GM23338 (cell line): Measurements from ENCODE around the gene GRK5. TPM values are rescaled to one million over a fixed set of nuclear protein-coding genes. Genes with fewer than 3 reads are reported as not detected.
A peak's percentile ranks its signal among the peaks of the same experiment; 100 is the strongest.

Experiments used
- ATAC-seq: fragments of 200-7000 bp; cut with Tn5 transposase; 3 replicates; pipeline ENCODE4 v1.9.1; 2020
- DNase-seq: peaks from one replicate; pipeline ENCODE4 v3.0.0-alpha.2; 2015; ENCODE audit warnings: low spot score
- H2AFZ ChIP-seq: fragments of 200-600 bp; sonication (generic); 2 replicates; pipeline ENCODE4 v1.8.0; 2016; ENCODE audit warnings: antibody characterized with exemption, mild to moderate bottlenecking, moderate library complexity
- H3F3A ChIP-seq: fragments of 200-600 bp; sonication (generic); replicated peaks from 2 replicates; pipeline ENCODE4 v1.8.0; 2017; ENCODE audit warnings: antibody characterized with exemption, mixed run types, low read depth
- H3K27ac ChIP-seq: fragments of 200-600 bp; sonication (generic); 2 replicates; pipeline ENCODE4 v1.6.1; 2016; ENCODE audit warnings: low read depth
- H3K27me3 ChIP-seq: fragments of 200-600 bp; sonication (generic); 2 replicates; pipeline ENCODE4 v1.8.0; 2016; ENCODE audit warnings: mild to moderate bottlenecking, mixed run types, moderate library complexity; ENCODE audit not compliant: insufficient read depth
- H3K36me3 ChIP-seq: fragments of 200-600 bp; sonication (generic); 2 replicates; pipeline ENCODE4 v1.8.0; 2016; ENCODE audit warnings: mild to moderate bottlenecking; ENCODE audit not compliant: insufficient read depth
- H3K4me1 ChIP-seq: fragments of 200-600 bp; sonication (generic); 2 replicates; pipeline ENCODE4 v1.8.0; 2016; ENCODE audit warnings: mild to moderate bottlenecking, moderate library complexity; ENCODE audit not compliant: insufficient read depth
- H3K4me2 ChIP-seq: fragments of 200-600 bp; sonication (generic); 2 replicates; pipeline ENCODE4 v1.7.1; 2017; ENCODE audit warnings: mixed run types
- H3K4me3 ChIP-seq: fragments of 200-600 bp; sonication (generic); 2 replicates; pipeline ENCODE4 v1.6.1; 2016; ENCODE audit warnings: mixed run types
- H3K79me2 ChIP-seq: fragments of 200-600 bp; sonication (generic); replicated peaks from 2 replicates; pipeline ENCODE4 v1.8.0; 2017; ENCODE audit warnings: mild to moderate bottlenecking; ENCODE audit not compliant: insufficient read depth
- H3K9me2 ChIP-seq: fragments of 200-600 bp; sonication (generic); 2 replicates; pipeline ENCODE4 v1.8.0; 2017; ENCODE audit not compliant: insufficient read depth
- H4K20me1 ChIP-seq: fragments of 200-600 bp; sonication (generic); replicated peaks from 2 replicates; pipeline ENCODE4 v1.8.0; 2017; ENCODE audit warnings: mild to moderate bottlenecking; ENCODE audit not compliant: insufficient read depth
- H3K27ac Mint-ChIP-seq: 2 replicates; pipeline ENCODE4 v1.8.0; 2020; ENCODE audit warnings: inconsistent platforms, mild to moderate bottlenecking, moderate library complexity, mixed read lengths
- H3K27me3 Mint-ChIP-seq: 3 replicates; pipeline ENCODE4 v1.8.0; 2022; ENCODE audit warnings: low read depth, mild to moderate bottlenecking, moderate library complexity, mixed read lengths, inconsistent platforms; ENCODE audit not compliant: insufficient read depth, poor library complexity
- H3K36me3 Mint-ChIP-seq: 3 replicates; pipeline ENCODE4 v1.8.0; 2021; ENCODE audit warnings: low read depth, mild to moderate bottlenecking, inconsistent platforms, moderate library complexity, mixed read lengths
- H3K4me1 Mint-ChIP-seq: 3 replicates; pipeline ENCODE4 v1.8.0; 2020; ENCODE audit warnings: mild to moderate bottlenecking, inconsistent platforms, mixed read lengths
- H3K4me3 Mint-ChIP-seq: 3 replicates; pipeline ENCODE4 v1.8.0; 2021; ENCODE audit warnings: moderate library complexity, mild to moderate bottlenecking, inconsistent platforms, mixed read lengths
- H3K9me3 Mint-ChIP-seq: 3 replicates; pipeline ENCODE4 v1.8.0; 2020; ENCODE audit warnings: moderate library complexity, mild to moderate bottlenecking, inconsistent platforms, mixed read lengths
- CREB1 ChIP-seq: fragments of 250-450 bp; sonication (Bioruptor Pico); IDR thresholded peaks from 2 replicates; pipeline ENCODE4 v1.5.0; 2020; ENCODE audit warnings: low read depth, mild to moderate bottlenecking, moderate library complexity
- EZH2 ChIP-seq: fragments of 200-600 bp; sonication (generic); IDR thresholded peaks from one replicate; pipeline ENCODE4 v1.8.0; 2017; ENCODE audit warnings: antibody characterized with exemption, mild to moderate bottlenecking, low read depth; ENCODE audit not compliant: unreplicated experiment
- EZH2phosphoT487 ChIP-seq: fragments of 200-600 bp; sonication (generic); IDR thresholded peaks from one replicate; pipeline ENCODE4 v1.8.1; 2018; ENCODE audit warnings: antibody characterized with exemption; ENCODE audit not compliant: unreplicated experiment
- JUNB ChIP-seq: IDR thresholded peaks from one replicate; pipeline ENCODE4 v1.6.1; 2016; ENCODE audit warnings: antibody characterized with exemption; ENCODE audit not compliant: unreplicated experiment
- NANOG ChIP-seq: IDR thresholded peaks from 2 replicates; pipeline ENCODE4 v1.6.1; 2016; ENCODE audit warnings: antibody characterized with exemption, borderline replicate concordance
- POLR2AphosphoS5 ChIP-seq: IDR thresholded peaks from 2 replicates; pipeline ENCODE4 v1.6.1; 2016; ENCODE audit warnings: antibody characterized with exemption, low read depth
- STAT1 ChIP-seq: IDR thresholded peaks from one replicate; pipeline ENCODE4 v1.6.1; 2016; ENCODE audit warnings: antibody characterized with exemption; ENCODE audit not compliant: unreplicated experiment
- ZNF114 ChIP-seq: fragments of 250-450 bp; sonication (Bioruptor Pico); IDR thresholded peaks from 2 replicates; pipeline ENCODE4 v1.5.0; 2020; ENCODE audit warnings: mild to moderate bottlenecking, moderate library complexity
- ZNF331 ChIP-seq: fragments of 250-450 bp; sonication (Bioruptor Pico); IDR thresholded peaks from 2 replicates; pipeline ENCODE4 v1.5.0; 2020; ENCODE audit warnings: low read depth, mild to moderate bottlenecking, moderate library complexity
- polyA plus RNA-seq: library from polyadenylated mRNA; unstranded; fragments of >200 nt; fragmentation: Nextera tagmentation; extraction: Ambion mirVana; gene quantifications from 2 replicates; pipeline ENCODE4 v1.2.1, GENCODE V29; 2016
- total RNA-seq: library from RNA; depleted of rRNA; stranded (reverse); fragments of >200 nt; shearing (Covaris generic); gene quantifications from 2 replicates; pipeline ENCODE4 v1.2.3, GENCODE V29; 2014
- TF ChIP-seq, protein P1 (sequence below): fragments of 250-450 bp; sonication (Bioruptor Pico); IDR thresholded peaks from 2 replicates; pipeline ENCODE4 v1.5.0; 2020; ENCODE audit warnings: mild to moderate bottlenecking, moderate library complexity
- TF ChIP-seq, protein P2 (sequence below), 2 experiments: fragments of 200-600 bp in 1 of 2; sonication (generic) in 1 of 2; conservative IDR thresholded peaks; 2 replicates each; pipeline versions ENCODE4 v1.5.1 to v1.6.1; 2016 to 2017; ENCODE audit warnings: antibody characterized with exemption in 2 of 2, low read depth in 2 of 2, mild to moderate bottlenecking in 2 of 2, moderate library complexity in 1 of 2
- TF ChIP-seq, protein P3 (sequence below): IDR thresholded peaks from one replicate; pipeline ENCODE4 v1.6.1; 2018; ENCODE audit warnings: antibody characterized with exemption; ENCODE audit not compliant: unreplicated experiment
- TF ChIP-seq, protein P4 (sequence below): IDR thresholded peaks from 2 replicates; pipeline ENCODE4 v1.6.1; 2016; ENCODE audit warnings: antibody characterized with exemption

The GRK5 gene
- total and polyA plus RNA-seq, 2 experiments from 2014 or later = 0.53 to 2.0 TPM

DNA sequence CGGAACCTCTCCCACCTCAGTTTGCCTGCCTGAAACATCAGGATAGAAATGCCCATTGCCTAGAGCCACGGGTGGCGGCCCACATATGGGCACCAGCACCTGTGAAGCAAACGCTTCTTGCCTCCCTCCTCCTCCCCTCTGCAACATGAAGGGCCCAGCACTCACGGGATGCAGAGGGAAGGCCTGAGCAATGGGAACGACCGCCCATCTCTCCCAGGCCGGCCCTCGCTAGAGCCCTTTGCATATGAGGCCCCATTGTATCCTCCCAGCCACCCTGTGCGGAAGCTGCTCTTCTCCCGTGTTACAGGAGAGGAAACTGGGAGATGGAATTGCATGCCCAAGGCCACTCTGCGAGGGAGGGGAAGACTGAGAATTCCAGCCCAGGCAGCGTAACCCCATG lies 246.9 kb downstream of the GRK5 start:
- TF ChIP-seq, protein P1, sequence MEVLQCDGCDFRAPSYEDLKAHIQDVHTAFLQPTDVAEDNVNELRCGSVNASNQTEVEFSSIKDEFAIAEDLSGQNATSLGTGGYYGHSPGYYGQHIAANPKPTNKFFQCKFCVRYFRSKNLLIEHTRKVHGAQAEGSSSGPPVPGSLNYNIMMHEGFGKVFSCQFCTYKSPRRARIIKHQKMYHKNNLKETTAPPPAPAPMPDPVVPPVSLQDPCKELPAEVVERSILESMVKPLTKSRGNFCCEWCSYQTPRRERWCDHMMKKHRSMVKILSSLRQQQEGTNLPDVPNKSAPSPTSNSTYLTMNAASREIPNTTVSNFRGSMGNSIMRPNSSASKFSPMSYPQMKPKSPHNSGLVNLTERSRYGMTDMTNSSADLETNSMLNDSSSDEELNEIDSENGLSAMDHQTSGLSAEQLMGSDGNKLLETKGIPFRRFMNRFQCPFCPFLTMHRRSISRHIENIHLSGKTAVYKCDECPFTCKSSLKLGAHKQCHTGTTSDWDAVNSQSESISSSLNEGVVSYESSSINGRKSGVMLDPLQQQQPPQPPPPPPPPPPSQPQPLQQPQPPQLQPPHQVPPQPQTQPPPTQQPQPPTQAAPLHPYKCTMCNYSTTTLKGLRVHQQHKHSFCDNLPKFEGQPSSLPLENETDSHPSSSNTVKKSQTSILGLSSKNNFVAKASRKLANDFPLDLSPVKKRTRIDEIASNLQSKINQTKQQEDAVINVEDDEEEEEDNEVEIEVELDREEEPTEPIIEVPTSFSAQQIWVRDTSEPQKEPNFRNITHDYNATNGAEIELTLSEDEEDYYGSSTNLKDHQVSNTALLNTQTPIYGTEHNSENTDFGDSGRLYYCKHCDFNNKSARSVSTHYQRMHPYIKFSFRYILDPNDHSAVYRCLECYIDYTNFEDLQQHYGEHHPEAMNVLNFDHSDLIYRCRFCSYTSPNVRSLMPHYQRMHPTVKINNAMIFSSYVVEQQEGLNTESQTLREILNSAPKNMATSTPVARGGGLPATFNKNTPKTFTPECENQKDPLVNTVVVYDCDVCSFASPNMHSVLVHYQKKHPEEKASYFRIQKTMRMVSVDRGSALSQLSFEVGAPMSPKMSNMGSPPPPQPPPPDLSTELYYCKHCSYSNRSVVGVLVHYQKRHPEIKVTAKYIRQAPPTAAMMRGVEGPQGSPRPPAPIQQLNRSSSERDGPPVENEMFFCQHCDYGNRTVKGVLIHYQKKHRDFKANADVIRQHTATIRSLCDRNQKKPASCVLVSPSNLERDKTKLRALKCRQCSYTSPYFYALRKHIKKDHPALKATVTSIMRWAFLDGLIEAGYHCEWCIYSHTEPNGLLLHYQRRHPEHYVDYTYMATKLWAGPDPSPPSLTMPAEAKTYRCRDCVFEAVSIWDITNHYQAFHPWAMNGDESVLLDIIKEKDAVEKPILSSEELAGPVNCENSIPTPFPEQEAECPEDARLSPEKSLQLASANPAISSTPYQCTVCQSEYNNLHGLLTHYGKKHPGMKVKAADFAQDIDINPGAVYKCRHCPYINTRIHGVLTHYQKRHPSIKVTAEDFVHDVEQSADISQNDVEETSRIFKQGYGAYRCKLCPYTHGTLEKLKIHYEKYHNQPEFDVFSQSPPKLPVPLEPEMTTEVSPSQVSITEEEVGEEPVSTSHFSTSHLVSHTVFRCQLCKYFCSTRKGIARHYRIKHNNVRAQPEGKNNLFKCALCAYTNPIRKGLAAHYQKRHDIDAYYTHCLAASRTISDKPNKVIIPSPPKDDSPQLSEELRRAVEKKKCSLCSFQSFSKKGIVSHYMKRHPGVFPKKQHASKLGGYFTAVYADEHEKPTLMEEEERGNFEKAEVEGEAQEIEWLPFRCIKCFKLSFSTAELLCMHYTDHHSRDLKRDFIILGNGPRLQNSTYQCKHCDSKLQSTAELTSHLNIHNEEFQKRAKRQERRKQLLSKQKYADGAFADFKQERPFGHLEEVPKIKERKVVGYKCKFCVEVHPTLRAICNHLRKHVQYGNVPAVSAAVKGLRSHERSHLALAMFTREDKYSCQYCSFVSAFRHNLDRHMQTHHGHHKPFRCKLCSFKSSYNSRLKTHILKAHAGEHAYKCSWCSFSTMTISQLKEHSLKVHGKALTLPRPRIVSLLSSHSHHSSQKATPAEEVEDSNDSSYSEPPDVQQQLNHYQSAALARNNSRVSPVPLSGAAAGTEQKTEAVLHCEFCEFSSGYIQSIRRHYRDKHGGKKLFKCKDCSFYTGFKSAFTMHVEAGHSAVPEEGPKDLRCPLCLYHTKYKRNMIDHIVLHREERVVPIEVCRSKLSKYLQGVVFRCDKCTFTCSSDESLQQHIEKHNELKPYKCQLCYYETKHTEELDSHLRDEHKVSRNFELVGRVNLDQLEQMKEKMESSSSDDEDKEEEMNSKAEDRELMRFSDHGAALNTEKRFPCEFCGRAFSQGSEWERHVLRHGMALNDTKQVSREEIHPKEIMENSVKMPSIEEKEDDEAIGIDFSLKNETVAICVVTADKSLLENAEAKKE = no peak
- TF ChIP-seq STAT1 = no peak
- no peak for TF ChIP-seq ZNF114 (CRISPR knock-in tag)
- TF ChIP-seq JUNB = no peak
- TF ChIP-seq NANOG = no peak
- no peak for TF ChIP-seq EZH2phosphoT487
- TF ChIP-seq EZH2 = no peak
- TF ChIP-seq, protein P2, sequence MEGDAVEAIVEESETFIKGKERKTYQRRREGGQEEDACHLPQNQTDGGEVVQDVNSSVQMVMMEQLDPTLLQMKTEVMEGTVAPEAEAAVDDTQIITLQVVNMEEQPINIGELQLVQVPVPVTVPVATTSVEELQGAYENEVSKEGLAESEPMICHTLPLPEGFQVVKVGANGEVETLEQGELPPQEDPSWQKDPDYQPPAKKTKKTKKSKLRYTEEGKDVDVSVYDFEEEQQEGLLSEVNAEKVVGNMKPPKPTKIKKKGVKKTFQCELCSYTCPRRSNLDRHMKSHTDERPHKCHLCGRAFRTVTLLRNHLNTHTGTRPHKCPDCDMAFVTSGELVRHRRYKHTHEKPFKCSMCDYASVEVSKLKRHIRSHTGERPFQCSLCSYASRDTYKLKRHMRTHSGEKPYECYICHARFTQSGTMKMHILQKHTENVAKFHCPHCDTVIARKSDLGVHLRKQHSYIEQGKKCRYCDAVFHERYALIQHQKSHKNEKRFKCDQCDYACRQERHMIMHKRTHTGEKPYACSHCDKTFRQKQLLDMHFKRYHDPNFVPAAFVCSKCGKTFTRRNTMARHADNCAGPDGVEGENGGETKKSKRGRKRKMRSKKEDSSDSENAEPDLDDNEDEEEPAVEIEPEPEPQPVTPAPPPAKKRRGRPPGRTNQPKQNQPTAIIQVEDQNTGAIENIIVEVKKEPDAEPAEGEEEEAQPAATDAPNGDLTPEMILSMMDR (conservative IDR thresholded peaks at IDR 0.05; ENCODE audit: low read depth in 2 of 2) = no peak
- no peak for TF ChIP-seq CREB1 (CRISPR knock-in tag)
- TF ChIP-seq, protein P3, sequence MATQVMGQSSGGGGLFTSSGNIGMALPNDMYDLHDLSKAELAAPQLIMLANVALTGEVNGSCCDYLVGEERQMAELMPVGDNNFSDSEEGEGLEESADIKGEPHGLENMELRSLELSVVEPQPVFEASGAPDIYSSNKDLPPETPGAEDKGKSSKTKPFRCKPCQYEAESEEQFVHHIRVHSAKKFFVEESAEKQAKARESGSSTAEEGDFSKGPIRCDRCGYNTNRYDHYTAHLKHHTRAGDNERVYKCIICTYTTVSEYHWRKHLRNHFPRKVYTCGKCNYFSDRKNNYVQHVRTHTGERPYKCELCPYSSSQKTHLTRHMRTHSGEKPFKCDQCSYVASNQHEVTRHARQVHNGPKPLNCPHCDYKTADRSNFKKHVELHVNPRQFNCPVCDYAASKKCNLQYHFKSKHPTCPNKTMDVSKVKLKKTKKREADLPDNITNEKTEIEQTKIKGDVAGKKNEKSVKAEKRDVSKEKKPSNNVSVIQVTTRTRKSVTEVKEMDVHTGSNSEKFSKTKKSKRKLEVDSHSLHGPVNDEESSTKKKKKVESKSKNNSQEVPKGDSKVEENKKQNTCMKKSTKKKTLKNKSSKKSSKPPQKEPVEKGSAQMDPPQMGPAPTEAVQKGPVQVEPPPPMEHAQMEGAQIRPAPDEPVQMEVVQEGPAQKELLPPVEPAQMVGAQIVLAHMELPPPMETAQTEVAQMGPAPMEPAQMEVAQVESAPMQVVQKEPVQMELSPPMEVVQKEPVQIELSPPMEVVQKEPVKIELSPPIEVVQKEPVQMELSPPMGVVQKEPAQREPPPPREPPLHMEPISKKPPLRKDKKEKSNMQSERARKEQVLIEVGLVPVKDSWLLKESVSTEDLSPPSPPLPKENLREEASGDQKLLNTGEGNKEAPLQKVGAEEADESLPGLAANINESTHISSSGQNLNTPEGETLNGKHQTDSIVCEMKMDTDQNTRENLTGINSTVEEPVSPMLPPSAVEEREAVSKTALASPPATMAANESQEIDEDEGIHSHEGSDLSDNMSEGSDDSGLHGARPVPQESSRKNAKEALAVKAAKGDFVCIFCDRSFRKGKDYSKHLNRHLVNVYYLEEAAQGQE = no peak
- TF ChIP-seq ZNF331 (CRISPR knock-in tag) = no peak
- no peak for TF ChIP-seq POLR2AphosphoS5
- TF ChIP-seq, protein P4, sequence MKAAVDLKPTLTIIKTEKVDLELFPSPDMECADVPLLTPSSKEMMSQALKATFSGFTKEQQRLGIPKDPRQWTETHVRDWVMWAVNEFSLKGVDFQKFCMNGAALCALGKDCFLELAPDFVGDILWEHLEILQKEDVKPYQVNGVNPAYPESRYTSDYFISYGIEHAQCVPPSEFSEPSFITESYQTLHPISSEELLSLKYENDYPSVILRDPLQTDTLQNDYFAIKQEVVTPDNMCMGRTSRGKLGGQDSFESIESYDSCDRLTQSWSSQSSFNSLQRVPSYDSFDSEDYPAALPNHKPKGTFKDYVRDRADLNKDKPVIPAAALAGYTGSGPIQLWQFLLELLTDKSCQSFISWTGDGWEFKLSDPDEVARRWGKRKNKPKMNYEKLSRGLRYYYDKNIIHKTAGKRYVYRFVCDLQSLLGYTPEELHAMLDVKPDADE = no peak
- Mint-ChIP-seq H3K4me1 (peaks cover 7% of the 10 kb centered on the region; the same call in 2 of the 3 replicates), H3K9me3 (no peaks in the 10 kb centered on the region), H3K4me3 (no peak overlapping the region), H3K27me3 (peaks cover 7% of the 10 kb centered on the region), H3K27ac (no peak overlapping the region), H3K36me3 (no peaks in the 10 kb centered on the region)
- ATAC-seq = peak; percentile 79
- H3K79me2 ChIP-seq = no peaks in the 10 kb centered on the region
- no peaks in the 10 kb centered on the region for H4K20me1 ChIP-seq
- H3K4me1 ChIP-seq = no peaks in the 10 kb centered on the region
- H3K4me3 ChIP-seq = no peak overlapping the region
- H3K27ac ChIP-seq = no peak overlapping the region
- H3K27me3 ChIP-seq = no peaks in the 10 kb centered on the region
- DNase-seq = peak; percentile 41
- no peaks in the 10 kb centered on the region for H3F3A ChIP-seq
- H2AFZ ChIP-seq = no peak overlapping the region
- no peaks in the 10 kb centered on the region for H3K9me2 ChIP-seq
- H3K4me2 ChIP-seq = no peak overlapping the region
- no peaks in the 10 kb centered on the region for H3K36me3 ChIP-seq
